Measurements from ENCODE around the gene SPX.

- TF ChIP-seq CTCF (IDR thresholded peaks at IDR 0.05) (no peak), POLR2A (IDR thresholded peaks at IDR 0.05) (no peak)
Observed at GRCh38 chr12:21499765-21500164, 26.3 kb upstream of the SPX start.
